ENCODE data around the gene MRPL58. TPM values are rescaled to one million over a fixed set of nuclear protein-coding genes. Genes with fewer than 3 reads are reported as not detected.
A peak's percentile ranks its signal among the peaks of the same experiment; 100 is the strongest.

MRPL58 gene
- total and polyA plus RNA-seq, 10 of the 15 experiments (the other 5 are each of a cell fraction or from before 2014, with no cell fraction given): 23.0 to 64.3 (median 51.9) TPM

GRCh38 chr17:75012346-75013091 is at the start of gene MRPL58 (continued):
- TF ChIP-seq REST (IDR thresholded peaks at IDR 0.05; ENCODE audit: low read depth, low read length) (peak; percentile 53), BACH1 (IDR thresholded peaks at IDR 0.05; ENCODE audit: borderline replicate concordance) (peak; percentile 40; the same call in 1 of the 2 replicates), STAT1 (conservative IDR thresholded peaks at IDR 0.05) (0 out of 2 replicates have a peak, but pooled peaks have one; percentile 61), MTA3 (IDR thresholded peaks at IDR 0.05; ENCODE audit: borderline replicate concordance, low read length) (no peak), POLR2AphosphoS5 (IDR thresholded peaks at IDR 0.05; ENCODE audit: low read length) (peak; percentile 92), ETV6 (conservative IDR thresholded peaks at IDR 0.05 in 1 of 2, IDR thresholded peaks at IDR 0.05 in 1 of 2; ENCODE audit: borderline replicate concordance in 1 of 2, low read depth in 1 of 2) (no peak), ZBTB4 (CRISPR knock-in tag; IDR thresholded peaks at IDR 0.05) (no peak), MEF2A (IDR thresholded peaks at IDR 0.05; ENCODE audit: insufficient read depth, low read depth, low read length) (peak; percentile 79), SMAD1 (IDR thresholded peaks at IDR 0.05; ENCODE audit: low read depth, partially characterized antibody) (peak; percentile 10), ZNF24 (IDR thresholded peaks at IDR 0.05) (peak; percentile 48; the same call in 1 of the 2 replicates), USF2 (IDR thresholded peaks at IDR 0.05; ENCODE audit: borderline replicate concordance, low read depth, low read length) (no peak), KAT2A (conservative IDR thresholded peaks at IDR 0.05; ENCODE audit: control insufficient read depth, low read depth, low read length) (no peak), NR2C1 (IDR thresholded peaks at IDR 0.05) (peak; percentile 88), CBX3 (IDR thresholded peaks at IDR 0.05; ENCODE audit: borderline replicate concordance, low read depth) (no peak), ESRRA (IDR thresholded peaks at IDR 0.05; ENCODE audit: low read length) (no peak), ZNF207 (IDR thresholded peaks at IDR 0.05; ENCODE audit: borderline replicate concordance) (peak; percentile 71; the same call in 1 of the 2 replicates), MLLT1 (IDR thresholded peaks at IDR 0.05) (peak; percentile 95), SMC3 (IDR thresholded peaks at IDR 0.05; ENCODE audit: borderline replicate concordance, low read length) (peak; percentile 38; the same call in 1 of the 2 replicates), SMARCA5 (IDR thresholded peaks at IDR 0.05) (peak; percentile 85), PAX5 (IDR thresholded peaks at IDR 0.05; ENCODE audit: borderline replicate concordance, low read depth, low read length) (peak; percentile 57; the same call in 1 of the 2 replicates), HDAC2 (IDR thresholded peaks at IDR 0.05) (no peak)

All from GM12878 (cell line).